ENCODE data around the gene NT5M.

DNA sequence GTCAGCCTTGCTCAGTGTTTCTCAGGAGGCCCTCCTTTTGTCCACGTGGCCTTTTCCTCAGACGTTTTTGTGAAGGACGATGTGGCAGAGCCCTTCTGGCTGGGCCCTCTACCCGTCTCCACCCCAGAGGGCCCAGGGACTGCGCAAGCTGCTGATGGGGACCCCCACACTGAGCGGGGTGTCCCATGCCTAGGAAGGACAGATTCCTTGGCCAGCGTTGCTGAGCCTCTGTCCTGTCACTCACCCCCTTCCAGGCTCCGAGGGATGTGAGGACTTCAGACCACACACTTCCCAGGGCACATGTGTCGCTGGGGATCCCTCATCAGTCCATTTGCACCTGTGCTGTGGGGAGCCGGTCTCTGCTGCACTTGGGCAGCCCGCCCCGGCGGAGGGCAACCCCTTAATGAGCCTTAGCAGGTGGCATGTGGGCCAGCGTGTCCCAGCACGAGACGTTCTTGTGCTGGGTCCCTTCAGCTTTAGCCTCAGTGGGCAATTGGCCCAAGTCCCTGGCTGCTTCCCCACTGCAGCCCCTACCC is 48.3 kb downstream of the NT5M start:
- TF ChIP-seq POLR2A (IDR thresholded peaks at IDR 0.05; ENCODE audit: low read length) = no peak
- TF ChIP-seq, protein P1, sequence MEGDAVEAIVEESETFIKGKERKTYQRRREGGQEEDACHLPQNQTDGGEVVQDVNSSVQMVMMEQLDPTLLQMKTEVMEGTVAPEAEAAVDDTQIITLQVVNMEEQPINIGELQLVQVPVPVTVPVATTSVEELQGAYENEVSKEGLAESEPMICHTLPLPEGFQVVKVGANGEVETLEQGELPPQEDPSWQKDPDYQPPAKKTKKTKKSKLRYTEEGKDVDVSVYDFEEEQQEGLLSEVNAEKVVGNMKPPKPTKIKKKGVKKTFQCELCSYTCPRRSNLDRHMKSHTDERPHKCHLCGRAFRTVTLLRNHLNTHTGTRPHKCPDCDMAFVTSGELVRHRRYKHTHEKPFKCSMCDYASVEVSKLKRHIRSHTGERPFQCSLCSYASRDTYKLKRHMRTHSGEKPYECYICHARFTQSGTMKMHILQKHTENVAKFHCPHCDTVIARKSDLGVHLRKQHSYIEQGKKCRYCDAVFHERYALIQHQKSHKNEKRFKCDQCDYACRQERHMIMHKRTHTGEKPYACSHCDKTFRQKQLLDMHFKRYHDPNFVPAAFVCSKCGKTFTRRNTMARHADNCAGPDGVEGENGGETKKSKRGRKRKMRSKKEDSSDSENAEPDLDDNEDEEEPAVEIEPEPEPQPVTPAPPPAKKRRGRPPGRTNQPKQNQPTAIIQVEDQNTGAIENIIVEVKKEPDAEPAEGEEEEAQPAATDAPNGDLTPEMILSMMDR (IDR thresholded peaks at IDR 0.05) = no peak
- TF ChIP-seq RARB (CRISPR knock-in tag; IDR thresholded peaks at IDR 0.05) = no peak
- TF ChIP-seq ZC3H11A (IDR thresholded peaks at IDR 0.05) = no peak
- no peak for TF ChIP-seq RAD21 (conservative IDR thresholded peaks at IDR 0.05 in 1 of 2, IDR thresholded peaks at IDR 0.05 in 1 of 2)
- no peak for TF ChIP-seq MAZ (IDR thresholded peaks at IDR 0.05; ENCODE audit: borderline replicate concordance, low read depth, low read length)
- TF ChIP-seq, protein P2, sequence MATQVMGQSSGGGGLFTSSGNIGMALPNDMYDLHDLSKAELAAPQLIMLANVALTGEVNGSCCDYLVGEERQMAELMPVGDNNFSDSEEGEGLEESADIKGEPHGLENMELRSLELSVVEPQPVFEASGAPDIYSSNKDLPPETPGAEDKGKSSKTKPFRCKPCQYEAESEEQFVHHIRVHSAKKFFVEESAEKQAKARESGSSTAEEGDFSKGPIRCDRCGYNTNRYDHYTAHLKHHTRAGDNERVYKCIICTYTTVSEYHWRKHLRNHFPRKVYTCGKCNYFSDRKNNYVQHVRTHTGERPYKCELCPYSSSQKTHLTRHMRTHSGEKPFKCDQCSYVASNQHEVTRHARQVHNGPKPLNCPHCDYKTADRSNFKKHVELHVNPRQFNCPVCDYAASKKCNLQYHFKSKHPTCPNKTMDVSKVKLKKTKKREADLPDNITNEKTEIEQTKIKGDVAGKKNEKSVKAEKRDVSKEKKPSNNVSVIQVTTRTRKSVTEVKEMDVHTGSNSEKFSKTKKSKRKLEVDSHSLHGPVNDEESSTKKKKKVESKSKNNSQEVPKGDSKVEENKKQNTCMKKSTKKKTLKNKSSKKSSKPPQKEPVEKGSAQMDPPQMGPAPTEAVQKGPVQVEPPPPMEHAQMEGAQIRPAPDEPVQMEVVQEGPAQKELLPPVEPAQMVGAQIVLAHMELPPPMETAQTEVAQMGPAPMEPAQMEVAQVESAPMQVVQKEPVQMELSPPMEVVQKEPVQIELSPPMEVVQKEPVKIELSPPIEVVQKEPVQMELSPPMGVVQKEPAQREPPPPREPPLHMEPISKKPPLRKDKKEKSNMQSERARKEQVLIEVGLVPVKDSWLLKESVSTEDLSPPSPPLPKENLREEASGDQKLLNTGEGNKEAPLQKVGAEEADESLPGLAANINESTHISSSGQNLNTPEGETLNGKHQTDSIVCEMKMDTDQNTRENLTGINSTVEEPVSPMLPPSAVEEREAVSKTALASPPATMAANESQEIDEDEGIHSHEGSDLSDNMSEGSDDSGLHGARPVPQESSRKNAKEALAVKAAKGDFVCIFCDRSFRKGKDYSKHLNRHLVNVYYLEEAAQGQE (IDR thresholded peaks at IDR 0.05) = no peak
- TF ChIP-seq, protein P3, sequence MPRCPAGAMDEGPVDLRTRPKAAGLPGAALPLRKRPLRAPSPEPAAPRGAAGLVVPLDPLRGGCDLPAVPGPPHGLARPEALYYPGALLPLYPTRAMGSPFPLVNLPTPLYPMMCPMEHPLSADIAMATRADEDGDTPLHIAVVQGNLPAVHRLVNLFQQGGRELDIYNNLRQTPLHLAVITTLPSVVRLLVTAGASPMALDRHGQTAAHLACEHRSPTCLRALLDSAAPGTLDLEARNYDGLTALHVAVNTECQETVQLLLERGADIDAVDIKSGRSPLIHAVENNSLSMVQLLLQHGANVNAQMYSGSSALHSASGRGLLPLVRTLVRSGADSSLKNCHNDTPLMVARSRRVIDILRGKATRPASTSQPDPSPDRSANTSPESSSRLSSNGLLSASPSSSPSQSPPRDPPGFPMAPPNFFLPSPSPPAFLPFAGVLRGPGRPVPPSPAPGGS (IDR thresholded peaks at IDR 0.05) = no peak
- no peak for TF ChIP-seq FOSB (CRISPR knock-in tag; IDR thresholded peaks at IDR 0.05)
- TF ChIP-seq, protein P4, sequence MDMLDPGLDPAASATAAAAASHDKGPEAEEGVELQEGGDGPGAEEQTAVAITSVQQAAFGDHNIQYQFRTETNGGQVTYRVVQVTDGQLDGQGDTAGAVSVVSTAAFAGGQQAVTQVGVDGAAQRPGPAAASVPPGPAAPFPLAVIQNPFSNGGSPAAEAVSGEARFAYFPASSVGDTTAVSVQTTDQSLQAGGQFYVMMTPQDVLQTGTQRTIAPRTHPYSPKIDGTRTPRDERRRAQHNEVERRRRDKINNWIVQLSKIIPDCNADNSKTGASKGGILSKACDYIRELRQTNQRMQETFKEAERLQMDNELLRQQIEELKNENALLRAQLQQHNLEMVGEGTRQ (IDR thresholded peaks at IDR 0.05) = no peak
- no peak for TF ChIP-seq ZNF302 (CRISPR knock-in tag; IDR thresholded peaks at IDR 0.05)
